ENCODE measurements around the gene CBFB.
A peak's percentile ranks its signal among the peaks of the same experiment; 100 is the strongest.

Gene CBFB

GRCh38 chr16:67028167-67028695, 718 bp upstream of the CBFB start:
- peak overlapping the region; percentile 59 to 100 (median 90) for H3K4me3 ChIP-seq
- peaks cover 51 to 80% (median 65%) of the 10 kb centered on the region in 10 experiments for H3K4me1 ChIP-seq
- no peak for TF ChIP-seq Cebpa-rat (IDR thresholded peaks at IDR 0.05)
- peak overlapping the region; percentile 92 to 100 (median 99) for H3K9ac ChIP-seq
- no peaks in the 10 kb centered on the region for H3K27me3 ChIP-seq
- no peaks in the 10 kb centered on the region for H3K9me3 ChIP-seq (replicated peaks in 1 of 11)
- H4K20me1 ChIP-seq, result peaks cover 33 to 38% (median 35%) of the 10 kb centered on the region in 11 experiments
- peaks cover 11 to 33% (median 28%) of the 10 kb centered on the region in 11 experiments for H3K36me3 ChIP-seq
- peak overlapping the region; percentile 90 to 100 (median 98) for H3K27ac ChIP-seq
- peak overlapping the region; percentile 74 to 96 (median 89) for H3K4me2 ChIP-seq

- Histone ChIP-seq H3K9me3 (replicated peaks in 1 of 11) (no peaks in the 10 kb centered on the region), H3K4me1 (peaks cover 63 to 80% (median 69%) of the 10 kb centered on the region in 10 experiments), H3K4me2 (peak overlapping the region; percentile 87 to 98 (median 95)), H3K4me3 (peak overlapping the region; percentile 70 to 100 (median 92)), H4K20me1 (peaks cover 45 to 51% (median 47%) of the 10 kb centered on the region in 11 experiments), H3K9ac (peak overlapping the region; percentile 92 to 100 (median 99)), H3K27ac (peak overlapping the region; percentile 90 to 100 (median 98)), H3K36me3 (peaks cover 12 to 45% (median 40%) of the 10 kb centered on the region in 11 experiments), H3K27me3 (no peaks in the 10 kb centered on the region)
- TF ChIP-seq Cebpa-rat (IDR thresholded peaks at IDR 0.05), result no peak
Observed at GRCh38 chr16:67029254-67030096, 526 bp downstream of the CBFB start.

GRCh38 chr16:67030221-67030962, 1.4 kb downstream of the CBFB start:
- H3K27ac ChIP-seq, result peak overlapping the region; percentile 90 to 100 (median 98); a peak in 21 of 22 replicates
- H3K4me2 ChIP-seq, result peak overlapping the region; percentile 87 to 98 (median 95)
- H3K4me1 ChIP-seq, result peaks cover 63 to 80% (median 68%) of the 10 kb centered on the region in 10 experiments
- H3K36me3 ChIP-seq, result peaks cover 16 to 54% (median 49%) of the 10 kb centered on the region in 11 experiments
- H3K27me3 ChIP-seq, result no peaks in the 10 kb centered on the region
- H3K4me3 ChIP-seq, result peak overlapping the region; percentile 70 to 100 (median 92)
- peaks cover 55 to 60% (median 56%) of the 10 kb centered on the region in 11 experiments for H4K20me1 ChIP-seq
- peak overlapping the region; percentile 92 to 100 (median 99) for H3K9ac ChIP-seq
- no peak for TF ChIP-seq Cebpa-rat (IDR thresholded peaks at IDR 0.05)
- no peaks in the 10 kb centered on the region for H3K9me3 ChIP-seq (replicated peaks in 1 of 11)

- H3K36me3 ChIP-seq, result peaks cover 33 to 95% (median 84%) of the 10 kb centered on the region in 11 experiments
- peak overlapping the region in 1 of 11 experiments; percentile 43; a peak in 2 of 22 replicates for H3K9ac ChIP-seq
- H3K27ac ChIP-seq, result no peak overlapping the region; a peak in 1 of 22 replicates
- TF ChIP-seq Cebpa-rat (IDR thresholded peaks at IDR 0.05), result no peak
- peak overlapping the region; percentile 55 to 98 (median 89); a peak in 21 of 22 replicates for H3K4me2 ChIP-seq
- peaks cover 90 to 100% (median 94%) of the 10 kb centered on the region in 11 experiments for H4K20me1 ChIP-seq
- peaks cover 44 to 75% (median 56%) of the 10 kb centered on the region in 10 experiments for H3K4me1 ChIP-seq
- no peaks in the 10 kb centered on the region for H3K27me3 ChIP-seq
- H3K4me3 ChIP-seq, result no peak overlapping the region
- no peaks in the 10 kb centered on the region for H3K9me3 ChIP-seq (replicated peaks in 1 of 11)
Observed at GRCh38 chr16:67034487-67034886, 5.5 kb downstream of the CBFB start.

GRCh38 chr16:67035364-67035763, 6.4 kb downstream of the CBFB start:
- Histone ChIP-seq H3K27me3 (no peaks in the 10 kb centered on the region), H3K4me1 (peaks cover 44 to 82% (median 60%) of the 10 kb centered on the region in 10 experiments), H3K9me3 (replicated peaks in 1 of 11) (no peaks in the 10 kb centered on the region), H3K4me2 (peak overlapping the region; percentile 55 to 98 (median 89)), H3K36me3 (peaks cover 34 to 100% (median 92%) of the 10 kb centered on the region in 11 experiments), H3K9ac (no peak overlapping the region), H3K27ac (no peak overlapping the region), H3K4me3 (no peak overlapping the region), H4K20me1 (peaks cover 94 to 100% (median 97%) of the 10 kb centered on the region in 11 experiments)
- TF ChIP-seq Cebpa-rat (IDR thresholded peaks at IDR 0.05), result no peak

- peaks cover 40 to 100% (median 93%) of the 10 kb centered on the region in 11 experiments for H3K36me3 ChIP-seq
- no peak overlapping the region for H3K9ac ChIP-seq
- peaks cover 45 to 77% (median 56%) of the 10 kb centered on the region in 10 experiments for H3K4me1 ChIP-seq
- no peaks in the 10 kb centered on the region for H3K9me3 ChIP-seq (replicated peaks in 1 of 11)
- H3K27ac ChIP-seq, result no peak overlapping the region
- H3K4me3 ChIP-seq, result no peak overlapping the region
- no peak for TF ChIP-seq Cebpa-rat (IDR thresholded peaks at IDR 0.05)
- H3K27me3 ChIP-seq, result no peaks in the 10 kb centered on the region
- H4K20me1 ChIP-seq, result peaks cover 94 to 100% (median 97%) of the 10 kb centered on the region in 11 experiments
- peak overlapping the region in 2 of 11 experiments; percentile 10 to 98; a peak in 2 of 22 replicates for H3K4me2 ChIP-seq
Observed at GRCh38 chr16:67036323-67036741, 7.4 kb downstream of the CBFB start.

- Histone ChIP-seq H3K4me3 (no peak overlapping the region), H3K27ac (no peak overlapping the region), H3K9me3 (replicated peaks in 1 of 11) (no peaks in the 10 kb centered on the region), H3K4me2 (peak overlapping the region in 1 of 11 experiments; percentile 8; a peak in 1 of 22 replicates), H3K4me1 (peaks cover 17 to 46% (median 25%) of the 10 kb centered on the region in 10 experiments), H3K9ac (no peak overlapping the region), H3K27me3 (no peaks in the 10 kb centered on the region), H4K20me1 (peaks cover 88 to 100% (median 96%) of the 10 kb centered on the region in 11 experiments; a peak in 21 of 22 replicates), H3K36me3 (peaks cover 52 to 100% (median 89%) of the 10 kb centered on the region in 11 experiments)
- TF ChIP-seq Cebpa-rat (IDR thresholded peaks at IDR 0.05), result no peak
Observed at GRCh38 chr16:67039260-67040020, 10.5 kb downstream of the CBFB start.

- H3K27me3 ChIP-seq, result no peaks in the 10 kb centered on the region
- no peaks in the 10 kb centered on the region for H3K9me3 ChIP-seq (replicated peaks in 1 of 11)
- TF ChIP-seq Cebpa-rat (IDR thresholded peaks at IDR 0.05), result no peak
- H3K27ac ChIP-seq, result no peak overlapping the region
- no peak overlapping the region for H3K4me3 ChIP-seq
- peak overlapping the region in 1 of 11 experiments; percentile 8; a peak in 1 of 22 replicates for H3K4me2 ChIP-seq
- H3K4me1 ChIP-seq, result peaks cover 10 to 39% (median 18%) of the 10 kb centered on the region in 10 experiments
- peaks cover 88 to 100% (median 96%) of the 10 kb centered on the region in 11 experiments; a peak in 21 of 22 replicates for H4K20me1 ChIP-seq
- H3K9ac ChIP-seq, result no peak overlapping the region
- H3K36me3 ChIP-seq, result peaks cover 53 to 100% (median 87%) of the 10 kb centered on the region in 11 experiments
Observed at GRCh38 chr16:67040166-67040565, 11.2 kb downstream of the CBFB start.

Measured in BLaER1 treated with 17β-estradiol and CSF1 and Interleukin-3, amounts not matched to agents 10 nM and 100 nM (cell line).